Karpas-422 (cell line): ENCODE results near the gene CYB5A. TPM values are rescaled to one million over a fixed set of nuclear protein-coding genes. Genes with fewer than 3 reads are reported as not detected.

Experiments used
- DNase-seq: peaks from one replicate; pipeline ENCODE4 v3.0.0-alpha.2; 2015
- H2AFZ ChIP-seq: fragments of 200-600 bp; sonication (generic); 2 replicates; pipeline ENCODE4 v1.6.1; 2014; ENCODE audit warnings: antibody characterized with exemption, low read length, mixed read lengths
- H3K27ac ChIP-seq: fragments of 200-600 bp; sonication (generic); 2 replicates; pipeline ENCODE4 v1.5.1; 2014; ENCODE audit warnings: mild to moderate bottlenecking, low read length, moderate library complexity
- H3K27me3 ChIP-seq: fragments of 200-600 bp; sonication (generic); 2 replicates; pipeline ENCODE4 v1.6.1; 2014; ENCODE audit warnings: low read length, mixed read lengths
- H3K36me3 ChIP-seq: fragments of 200-600 bp; sonication (generic); 2 replicates; pipeline ENCODE4 v1.6.1; 2014; ENCODE audit warnings: low read length, mixed read lengths; ENCODE audit not compliant: insufficient read depth
- H3K4me1 ChIP-seq: fragments of 200-600 bp; sonication (generic); 2 replicates; pipeline ENCODE4 v1.6.1; 2014; ENCODE audit warnings: mild to moderate bottlenecking, low read length, mixed read lengths
- H3K4me2 ChIP-seq: fragments of 200-600 bp; sonication (generic); 2 replicates; pipeline ENCODE4 v1.6.1; 2014; ENCODE audit warnings: low read length, low read depth, mild to moderate bottlenecking; ENCODE audit not compliant: poor library complexity, severe bottlenecking
- H3K4me3 ChIP-seq: fragments of 200-600 bp; sonication (generic); 2 replicates; pipeline ENCODE4 v1.5.1; 2014; ENCODE audit warnings: mild to moderate bottlenecking, antibody characterized with exemption, low read length, mixed read lengths
- H3K79me2 ChIP-seq: fragments of 200-600 bp; sonication (generic); 2 replicates; pipeline ENCODE4 v1.6.1; 2014; ENCODE audit warnings: mild to moderate bottlenecking, low read length, mixed read lengths
- H3K9ac ChIP-seq: fragments of 200-600 bp; sonication (generic); 2 replicates; pipeline ENCODE4 v1.6.0; 2014; ENCODE audit warnings: low read length
- H3K9me2 ChIP-seq: fragments of 200-600 bp; sonication (generic), shearing (Covaris generic); replicated peaks from 2 replicates; pipeline ENCODE4 v1.6.0; 2014; ENCODE audit warnings: mild to moderate bottlenecking, low read length, moderate library complexity; ENCODE audit not compliant: insufficient read depth
- H3K9me3 ChIP-seq: fragments of 300-700, 200-600 bp; sonication (generic); 2 replicates; pipeline ENCODE4 v1.6.1; 2014; ENCODE audit warnings: low read length, mixed read lengths
- H4K20me1 ChIP-seq: fragments of 200-600 bp; sonication (generic); 2 replicates; pipeline ENCODE4 v1.6.1; 2014; ENCODE audit warnings: mild to moderate bottlenecking, antibody characterized with exemption, low read length, low read depth; ENCODE audit not compliant: insufficient read depth
- total RNA-seq: library from RNA; depleted of rRNA; stranded (reverse); fragments of >200 nt; shearing (Covaris generic); gene quantifications from 2 replicates; pipeline ENCODE4 v1.2.3, GENCODE V29; 2014; ENCODE audit warnings: low replicate concordance

The CYB5A gene
- total RNA-seq, 1 experiment from 2014 or later: 50.9 TPM

- no peak overlapping the region for H2AFZ ChIP-seq
- no peaks in the 10 kb centered on the region for H3K36me3 ChIP-seq
- H3K4me3 ChIP-seq: no peak overlapping the region
- H3K4me1 ChIP-seq: no peaks in the 10 kb centered on the region
- H3K79me2 ChIP-seq: no peaks in the 10 kb centered on the region
- no peak overlapping the region for H3K4me2 ChIP-seq
- DNase-seq: no peak
- no peaks in the 10 kb centered on the region for H3K9me2 ChIP-seq
- H3K9me3 ChIP-seq: no peaks in the 10 kb centered on the region
- H3K9ac ChIP-seq: no peak overlapping the region
- no peaks in the 10 kb centered on the region for H3K27me3 ChIP-seq
- no peaks in the 10 kb centered on the region for H4K20me1 ChIP-seq
- H3K27ac ChIP-seq: no peak overlapping the region
Observed at GRCh38 chr18:74221081-74221480, 70.7 kb downstream of the CYB5A start.

- H3K4me2 ChIP-seq: no peak overlapping the region
- H3K4me1 ChIP-seq: no peaks in the 10 kb centered on the region
- no peaks in the 10 kb centered on the region for H3K79me2 ChIP-seq
- no peaks in the 10 kb centered on the region for H3K36me3 ChIP-seq
- H2AFZ ChIP-seq: no peak overlapping the region
- no peak overlapping the region for H3K27ac ChIP-seq
- H3K9ac ChIP-seq: no peak overlapping the region
- no peaks in the 10 kb centered on the region for H4K20me1 ChIP-seq
- no peaks in the 10 kb centered on the region for H3K27me3 ChIP-seq
- no peaks in the 10 kb centered on the region for H3K9me2 ChIP-seq
- H3K9me3 ChIP-seq: no peaks in the 10 kb centered on the region
- DNase-seq: no peak
- H3K4me3 ChIP-seq: no peak overlapping the region
Observed at GRCh38 chr18:74219056-74219455, 72.7 kb downstream of the CYB5A start.

GRCh38 chr18:74217476-74218143, 74.2 kb downstream of the CYB5A start:
- no peak overlapping the region for H3K9ac ChIP-seq
- H3K27ac ChIP-seq: no peak overlapping the region
- H3K9me3 ChIP-seq: no peaks in the 10 kb centered on the region
- H2AFZ ChIP-seq: no peak overlapping the region
- H3K4me1 ChIP-seq: no peaks in the 10 kb centered on the region
- no peaks in the 10 kb centered on the region for H3K27me3 ChIP-seq
- H4K20me1 ChIP-seq: no peaks in the 10 kb centered on the region
- no peak for DNase-seq
- no peaks in the 10 kb centered on the region for H3K79me2 ChIP-seq
- H3K36me3 ChIP-seq: no peaks in the 10 kb centered on the region
- no peaks in the 10 kb centered on the region for H3K9me2 ChIP-seq
- H3K4me3 ChIP-seq: no peak overlapping the region
- H3K4me2 ChIP-seq: no peak overlapping the region

GRCh38 chr18:74216661-74217110, 75.1 kb downstream of the CYB5A start:
- Histone ChIP-seq H3K9ac (no peak overlapping the region), H3K4me2 (no peak overlapping the region), H3K4me1 (no peaks in the 10 kb centered on the region), H3K27me3 (no peaks in the 10 kb centered on the region), H2AFZ (no peak overlapping the region), H3K27ac (no peak overlapping the region), H3K4me3 (no peak overlapping the region), H3K36me3 (no peaks in the 10 kb centered on the region), H4K20me1 (no peaks in the 10 kb centered on the region), H3K9me2 (no peaks in the 10 kb centered on the region), H3K79me2 (no peaks in the 10 kb centered on the region), H3K9me3 (no peaks in the 10 kb centered on the region)
- DNase-seq: no peak

GRCh38 chr18:74215863-74216262, 75.9 kb downstream of the CYB5A start:
- H3K79me2 ChIP-seq: no peaks in the 10 kb centered on the region
- H4K20me1 ChIP-seq: no peaks in the 10 kb centered on the region
- no peaks in the 10 kb centered on the region for H3K9me3 ChIP-seq
- no peaks in the 10 kb centered on the region for H3K4me1 ChIP-seq
- no peak overlapping the region for H3K9ac ChIP-seq
- H3K4me3 ChIP-seq: no peak overlapping the region
- H3K27me3 ChIP-seq: no peaks in the 10 kb centered on the region
- no peak overlapping the region for H2AFZ ChIP-seq
- H3K4me2 ChIP-seq: no peak overlapping the region
- H3K9me2 ChIP-seq: no peaks in the 10 kb centered on the region
- H3K36me3 ChIP-seq: no peaks in the 10 kb centered on the region
- no peak overlapping the region for H3K27ac ChIP-seq
- no peak for DNase-seq

GRCh38 chr18:74213429-74213828, 78.3 kb downstream of the CYB5A start:
- H3K9me3 ChIP-seq: no peaks in the 10 kb centered on the region
- H3K36me3 ChIP-seq: no peaks in the 10 kb centered on the region
- H3K9me2 ChIP-seq: no peaks in the 10 kb centered on the region
- H3K27ac ChIP-seq: no peak overlapping the region
- H3K9ac ChIP-seq: no peak overlapping the region
- no peaks in the 10 kb centered on the region for H3K79me2 ChIP-seq
- H3K4me3 ChIP-seq: no peak overlapping the region
- H3K27me3 ChIP-seq: no peaks in the 10 kb centered on the region
- no peak for DNase-seq
- no peak overlapping the region for H2AFZ ChIP-seq
- no peak overlapping the region for H3K4me2 ChIP-seq
- no peaks in the 10 kb centered on the region for H4K20me1 ChIP-seq
- no peaks in the 10 kb centered on the region for H3K4me1 ChIP-seq

GRCh38 chr18:74204526-74205152, 87.1 kb downstream of the CYB5A start:
- no peak overlapping the region for H3K9ac ChIP-seq
- no peak overlapping the region for H2AFZ ChIP-seq
- no peak for DNase-seq
- no peaks in the 10 kb centered on the region for H3K36me3 ChIP-seq
- H3K4me2 ChIP-seq: no peak overlapping the region
- H3K27ac ChIP-seq: no peak overlapping the region
- no peak overlapping the region for H3K4me3 ChIP-seq
- no peaks in the 10 kb centered on the region for H3K27me3 ChIP-seq
- no peaks in the 10 kb centered on the region for H3K4me1 ChIP-seq
- H3K9me3 ChIP-seq: no peaks in the 10 kb centered on the region
- no peaks in the 10 kb centered on the region for H3K79me2 ChIP-seq
- H4K20me1 ChIP-seq: no peaks in the 10 kb centered on the region
- no peaks in the 10 kb centered on the region for H3K9me2 ChIP-seq

- H3K27me3 ChIP-seq: no peaks in the 10 kb centered on the region
- no peaks in the 10 kb centered on the region for H3K36me3 ChIP-seq
- no peaks in the 10 kb centered on the region for H4K20me1 ChIP-seq
- H3K9ac ChIP-seq: no peak overlapping the region
- H3K27ac ChIP-seq: no peak overlapping the region
- no peak for DNase-seq
- H3K9me2 ChIP-seq: no peaks in the 10 kb centered on the region
- H3K9me3 ChIP-seq: no peaks in the 10 kb centered on the region
- no peaks in the 10 kb centered on the region for H3K79me2 ChIP-seq
- no peak overlapping the region for H3K4me2 ChIP-seq
- H3K4me1 ChIP-seq: no peaks in the 10 kb centered on the region
- H2AFZ ChIP-seq: no peak overlapping the region
- H3K4me3 ChIP-seq: no peak overlapping the region
Observed at GRCh38 chr18:74203811-74204210, 88.0 kb downstream of the CYB5A start.
